ENCODE data around the gene HEPHL1.

Gene HEPHL1

GRCh38 chr11:94077552-94078293 is 56.6 kb downstream of the HEPHL1 start:
- Histone ChIP-seq H3K9me3 (ENCODE audit: severe bottlenecking) (no peaks in the 10 kb centered on the region), H3K4me3 (ENCODE audit: low read depth, low read length) (no peak overlapping the region), H3K36me3 (no peaks in the 10 kb centered on the region), H3K27me3 (ENCODE audit: insufficient read depth, low read depth, severe bottlenecking) (no peaks in the 10 kb centered on the region), H3K27ac (no peak overlapping the region)
- DNase-seq = no peak
- no peak for TF ChIP-seq CTCF (IDR thresholded peaks at IDR 0.05; ENCODE audit: low read depth, low read length)

- Histone ChIP-seq H3K27me3 (ENCODE audit: insufficient read depth, low read depth, severe bottlenecking) (no peaks in the 10 kb centered on the region), H3K4me3 (ENCODE audit: low read depth, low read length) (no peak overlapping the region), H3K9me3 (ENCODE audit: severe bottlenecking) (no peaks in the 10 kb centered on the region), H3K36me3 (no peaks in the 10 kb centered on the region), H3K27ac (no peak overlapping the region)
- DNase-seq = no peak
- no peak for TF ChIP-seq CTCF (IDR thresholded peaks at IDR 0.05; ENCODE audit: low read depth, low read length)
Observed at GRCh38 chr11:94084164-94084563, 63.0 kb downstream of the HEPHL1 start.

- no peak overlapping the region for H3K27ac ChIP-seq
- no peak overlapping the region for H3K4me3 ChIP-seq (ENCODE audit: low read depth, low read length)
- no peaks in the 10 kb centered on the region for H3K36me3 ChIP-seq
- DNase-seq = no peak
- no peak for TF ChIP-seq CTCF (IDR thresholded peaks at IDR 0.05; ENCODE audit: low read depth, low read length)
- no peaks in the 10 kb centered on the region for H3K27me3 ChIP-seq (ENCODE audit: insufficient read depth, low read depth, severe bottlenecking)
- H3K9me3 ChIP-seq (ENCODE audit: severe bottlenecking) = no peaks in the 10 kb centered on the region
Observed at GRCh38 chr11:94088906-94089305, 67.8 kb downstream of the HEPHL1 start.

- no peak overlapping the region for H3K4me3 ChIP-seq (ENCODE audit: low read depth, low read length)
- DNase-seq = no peak
- TF ChIP-seq CTCF (IDR thresholded peaks at IDR 0.05; ENCODE audit: low read depth, low read length) = no peak
- no peaks in the 10 kb centered on the region for H3K9me3 ChIP-seq (ENCODE audit: severe bottlenecking)
- no peak overlapping the region for H3K27ac ChIP-seq
- no peaks in the 10 kb centered on the region for H3K36me3 ChIP-seq
- no peaks in the 10 kb centered on the region for H3K27me3 ChIP-seq (ENCODE audit: insufficient read depth, low read depth, severe bottlenecking)
Observed at GRCh38 chr11:94089341-94089740, 68.2 kb downstream of the HEPHL1 start.

- Histone ChIP-seq H3K27ac (no peak overlapping the region), H3K27me3 (ENCODE audit: insufficient read depth, low read depth, severe bottlenecking) (no peaks in the 10 kb centered on the region), H3K36me3 (no peaks in the 10 kb centered on the region), H3K9me3 (ENCODE audit: severe bottlenecking) (no peaks in the 10 kb centered on the region), H3K4me3 (ENCODE audit: low read depth, low read length) (no peak overlapping the region)
- no peak for TF ChIP-seq CTCF (IDR thresholded peaks at IDR 0.05; ENCODE audit: low read depth, low read length)
- DNase-seq = no peak
Observed at GRCh38 chr11:94090401-94090800, 69.2 kb downstream of the HEPHL1 start.

GRCh38 chr11:94091091-94091490 is 69.9 kb downstream of the HEPHL1 start:
- no peak for DNase-seq
- Histone ChIP-seq H3K27me3 (ENCODE audit: insufficient read depth, low read depth, severe bottlenecking) (no peaks in the 10 kb centered on the region), H3K4me3 (ENCODE audit: low read depth, low read length) (no peak overlapping the region), H3K9me3 (ENCODE audit: severe bottlenecking) (no peaks in the 10 kb centered on the region), H3K36me3 (no peaks in the 10 kb centered on the region), H3K27ac (no peak overlapping the region)
- no peak for TF ChIP-seq CTCF (IDR thresholded peaks at IDR 0.05; ENCODE audit: low read depth, low read length)

All from WERI-Rb-1 (cell line).